Hematopoietic multipotent progenitor cell treated with erythropoietin and hydrocortisone succinate and interleukin-3 and kit ligand, for 17 days (in vitro differentiated cells): ENCODE data around the gene OR52D1.

ENCODE experiments used
- DNase-seq: peaks from one replicate; pipeline ENCODE4 v3.0.0-alpha.2; 2015; ENCODE audit warnings: low spot score

The OR52D1 gene

DNA sequence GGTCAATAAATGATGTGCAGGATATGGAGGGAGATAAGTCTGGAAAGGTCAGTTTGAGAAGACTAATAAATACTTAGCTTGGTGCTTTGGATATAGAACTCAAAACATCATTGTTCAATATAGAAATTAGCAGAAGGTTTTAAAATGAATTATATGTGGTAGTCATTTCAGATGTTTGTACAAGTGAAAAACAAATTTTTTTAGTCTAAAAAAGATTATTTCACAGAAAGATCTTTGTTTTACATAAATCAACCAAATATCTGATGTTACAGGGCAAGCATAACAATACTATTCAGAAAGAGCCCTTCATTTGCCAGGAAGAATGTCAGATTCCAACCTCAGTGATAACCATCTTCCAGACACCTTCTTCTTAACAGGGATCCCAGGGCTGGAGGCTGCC, at the start of gene OR52D1:
Gene OR52D1, plus strand, starts transcription at position 301 of the 400 bp plus-strand sequence. Its CDS starts 22 bp downstream, at position 323.
- DNase-seq, result no peak

DNA sequence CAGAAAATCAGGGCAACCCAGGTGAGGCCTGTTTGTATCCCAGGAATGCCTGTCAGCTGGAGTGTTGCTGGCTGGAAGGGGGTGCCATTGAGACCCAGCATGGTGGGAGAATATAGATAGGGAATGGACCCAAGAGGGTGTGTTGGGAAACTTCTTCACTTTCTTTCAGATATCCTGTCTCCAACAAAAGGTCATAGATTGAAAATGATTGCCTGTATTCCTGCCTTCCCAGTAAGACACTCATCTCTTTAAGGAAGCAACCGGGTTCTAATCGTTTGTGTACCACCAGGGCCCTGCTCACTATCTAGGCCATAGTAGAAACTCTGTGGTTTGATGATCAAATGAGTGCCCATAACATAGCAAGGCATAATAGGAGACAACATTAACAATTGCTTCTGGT, 47.1 kb upstream of the OR52D1 start, which contains the start of gene OR51I1:
Gene OR51I1, minus strand, starts transcription at position 101 of the 400 bp plus-strand sequence. Its CDS starts 0 bp downstream, at position 101.
- no peak for DNase-seq

DNA sequence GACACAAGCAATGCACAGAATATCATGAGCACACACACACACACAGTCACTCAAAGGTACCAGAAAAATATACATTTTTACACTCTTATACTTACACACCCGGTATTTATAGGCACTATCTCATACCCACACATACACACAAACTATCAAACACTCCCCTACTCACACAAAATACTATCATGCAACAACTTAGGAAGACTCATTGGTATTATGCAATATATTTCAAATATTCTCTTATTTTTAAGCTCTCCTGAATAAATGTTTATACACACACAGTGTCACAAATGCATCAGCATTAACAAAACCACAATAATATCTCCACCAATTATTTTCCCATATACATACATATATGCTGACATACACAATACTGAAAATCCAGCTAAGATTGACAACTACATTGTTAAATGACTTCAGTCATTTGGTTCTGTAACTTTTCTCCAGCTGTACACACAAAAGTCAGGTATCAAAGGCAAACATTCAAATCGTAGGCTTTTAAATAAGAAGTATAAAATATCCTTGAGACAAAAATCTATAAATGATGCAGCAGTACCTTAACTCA, 44.6 kb upstream of the OR52D1 start:
- DNase-seq, result no peak

DNA sequence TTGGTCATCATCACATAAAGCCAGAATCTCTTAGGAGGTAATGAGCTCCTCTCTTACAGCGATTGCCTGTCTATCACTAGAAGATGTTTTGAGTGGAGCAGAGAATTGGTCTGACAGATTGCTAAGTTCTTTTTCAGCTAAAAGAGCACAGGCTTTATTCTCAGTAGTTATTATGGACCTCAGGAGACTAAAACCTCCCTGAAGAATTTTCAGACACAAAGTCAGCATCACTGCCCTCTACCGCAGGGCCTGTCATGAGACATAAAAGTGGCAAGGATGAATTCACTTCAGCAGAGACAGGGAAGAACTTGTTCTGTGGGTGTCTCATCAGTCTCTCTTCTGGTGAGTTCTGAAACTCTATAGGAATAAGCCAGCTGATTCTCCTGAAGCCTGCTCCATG, 39.5 kb upstream of the OR52D1 start, which contains the start of gene OR51I2:
Gene OR51I2, plus strand, starts transcription at position 301 of the 400 bp plus-strand sequence. CDS start 4,166 bp downstream, outside the sequence.
- DNase-seq, result no peak

DNA sequence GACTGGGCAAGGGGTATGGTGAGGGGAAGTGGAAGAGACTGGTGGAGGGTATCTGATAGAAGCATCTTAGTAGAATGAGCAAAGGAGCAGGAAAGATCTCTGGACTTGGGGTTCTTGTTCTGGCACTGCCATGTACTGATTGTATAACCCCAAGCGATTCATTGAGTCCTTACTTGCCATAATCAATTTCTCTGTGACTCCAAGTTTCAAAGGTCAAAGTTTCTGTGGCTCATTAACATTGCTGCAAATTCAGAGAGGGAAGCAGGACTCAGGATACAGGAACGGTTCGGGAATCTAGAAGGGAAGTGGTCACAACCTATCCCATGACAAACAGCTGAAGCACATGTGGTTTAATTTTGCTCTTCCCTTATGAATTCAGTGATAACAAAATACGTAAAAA, 39.1 kb upstream of the OR52D1 start:
- DNase-seq, result no peak

DNA sequence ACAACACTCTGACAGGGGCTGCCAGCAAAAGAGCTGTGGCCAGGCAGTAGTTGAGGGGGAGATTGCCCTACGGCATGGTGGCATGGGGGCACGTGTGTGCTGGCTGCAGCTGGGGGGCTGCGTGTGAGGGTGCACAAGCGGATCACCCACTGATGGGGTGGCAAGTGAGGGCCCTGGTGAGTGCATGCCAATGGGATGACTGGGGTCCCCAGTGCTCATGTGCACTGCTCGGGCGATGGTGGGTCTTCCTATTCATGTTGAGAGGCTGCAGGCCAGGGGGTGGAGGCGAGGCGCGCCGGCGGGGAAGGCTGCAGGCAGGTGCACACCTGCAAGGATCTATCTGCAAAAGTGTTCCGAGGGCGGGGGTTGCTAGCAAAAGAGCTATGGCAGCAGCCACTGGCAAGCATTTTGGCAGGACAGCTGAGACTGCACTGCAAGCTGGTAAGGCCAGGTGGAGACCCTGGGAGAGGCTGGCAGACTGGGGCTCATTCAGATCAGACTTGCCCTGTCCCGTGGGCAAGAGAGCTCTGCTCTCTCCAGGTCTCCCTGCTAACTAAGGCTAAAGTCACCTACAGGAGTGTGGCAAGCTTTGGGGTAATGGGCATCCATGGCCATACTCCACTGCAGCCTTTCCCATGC, 27.4 kb upstream of the OR52D1 start:
- no peak for DNase-seq

DNA sequence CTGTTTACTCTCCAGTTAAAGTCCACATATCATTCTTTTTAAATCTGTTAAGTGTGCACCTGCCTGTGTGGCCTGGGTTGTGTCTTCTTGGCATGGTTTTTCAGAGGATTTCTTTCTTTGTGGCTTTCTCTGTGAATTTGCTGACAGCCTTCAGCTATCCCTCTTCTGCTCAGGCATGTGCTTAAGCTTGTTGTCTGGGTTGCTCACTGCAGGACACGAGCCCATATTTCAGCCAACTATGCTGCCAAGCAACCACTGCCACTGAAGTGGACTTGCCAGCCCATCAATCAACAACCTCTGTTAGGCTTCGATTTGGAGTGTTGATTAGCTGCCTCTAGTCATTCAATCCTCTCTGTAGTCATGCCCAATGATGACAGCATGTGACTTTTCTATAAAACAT, 21.0 kb upstream of the OR52D1 start:
- no peak for DNase-seq

DNA sequence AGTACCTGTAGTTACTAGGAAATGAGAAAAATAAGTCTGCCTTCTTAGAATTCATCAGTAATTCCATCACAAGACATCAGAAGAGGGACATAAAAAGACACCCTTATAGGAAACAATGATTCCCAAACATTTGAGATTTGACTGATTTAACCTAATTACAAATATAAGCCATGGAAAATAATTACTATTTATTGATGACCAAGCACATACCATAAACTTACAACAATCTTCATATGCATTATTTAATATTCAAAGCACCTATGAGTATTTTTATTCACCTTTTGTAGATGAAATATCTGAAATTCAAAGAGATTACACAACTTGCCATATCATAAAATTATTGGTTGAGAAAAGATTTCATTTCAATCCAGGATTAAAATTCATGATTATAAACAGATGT, 14.6 kb upstream of the OR52D1 start:
- no peak for DNase-seq

DNA sequence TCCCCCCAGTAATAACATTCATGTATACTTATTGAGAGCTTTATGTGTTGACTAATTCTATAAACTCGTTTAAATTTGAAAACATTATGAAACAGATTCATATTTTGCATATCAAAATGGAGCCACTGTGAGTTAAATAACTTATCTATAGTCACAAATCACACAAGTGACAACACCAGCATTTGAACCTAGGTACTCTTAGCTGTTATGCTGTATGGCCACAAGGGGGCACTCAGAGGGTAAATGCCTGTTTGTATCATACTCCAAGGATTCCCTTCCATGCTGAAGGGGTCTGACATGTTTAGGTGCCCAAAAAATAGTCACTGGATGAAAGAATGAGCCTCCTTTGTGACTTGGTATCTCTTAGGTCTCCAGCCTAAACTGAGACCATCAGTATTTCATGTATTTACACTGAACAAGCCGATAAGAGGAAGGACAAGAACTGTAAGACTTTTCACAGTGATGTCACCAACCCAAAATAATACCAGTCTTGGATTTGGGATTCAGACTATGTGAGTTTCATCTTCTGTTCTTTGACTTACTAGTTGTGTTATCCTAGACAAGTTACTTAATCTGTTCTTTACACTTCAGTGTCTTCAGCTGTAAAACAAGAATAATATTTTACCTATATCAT, 12.2 kb upstream of the OR52D1 start:
- DNase-seq, result peak; percentile 68

DNA sequence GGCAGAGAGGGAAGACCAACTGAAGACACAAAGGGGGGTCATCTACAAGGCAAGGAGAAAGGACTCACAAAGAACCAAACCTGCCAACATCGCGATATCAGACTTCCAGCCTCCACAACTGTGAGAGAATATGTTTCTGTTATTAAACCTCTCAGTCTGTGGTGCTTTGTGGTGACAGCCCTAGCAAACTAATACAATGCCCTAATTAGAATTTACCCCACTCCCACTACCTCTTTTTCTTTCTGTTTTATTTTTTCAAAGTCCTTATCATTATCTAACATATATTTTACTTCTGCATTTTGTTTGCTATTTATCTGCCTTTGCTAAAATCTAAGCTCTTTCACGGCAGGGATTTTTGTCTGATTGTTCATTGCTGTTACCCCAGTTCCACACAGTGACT, 2.5 kb upstream of the OR52D1 start:
- DNase-seq, result no peak

DNA sequence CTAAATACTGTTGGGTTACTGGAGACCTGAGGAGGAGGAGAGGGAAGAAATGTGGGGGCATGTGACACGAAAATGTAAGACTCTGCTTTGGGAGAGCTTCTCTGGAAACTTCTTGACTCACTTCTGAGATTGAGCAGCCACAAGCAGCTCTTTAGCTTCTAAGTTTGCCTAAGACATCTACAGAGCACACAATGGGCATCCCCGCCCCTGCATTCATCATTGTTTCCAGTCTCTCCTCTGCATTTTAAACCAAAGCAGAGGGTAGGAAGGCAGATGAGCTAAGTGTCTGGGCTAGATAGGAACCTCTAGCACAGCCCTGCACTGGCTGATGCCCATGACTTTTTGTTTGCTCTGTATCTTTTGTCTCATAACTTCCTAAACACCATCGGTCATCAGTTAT, 2.1 kb upstream of the OR52D1 start:
- DNase-seq, result no peak

DNA sequence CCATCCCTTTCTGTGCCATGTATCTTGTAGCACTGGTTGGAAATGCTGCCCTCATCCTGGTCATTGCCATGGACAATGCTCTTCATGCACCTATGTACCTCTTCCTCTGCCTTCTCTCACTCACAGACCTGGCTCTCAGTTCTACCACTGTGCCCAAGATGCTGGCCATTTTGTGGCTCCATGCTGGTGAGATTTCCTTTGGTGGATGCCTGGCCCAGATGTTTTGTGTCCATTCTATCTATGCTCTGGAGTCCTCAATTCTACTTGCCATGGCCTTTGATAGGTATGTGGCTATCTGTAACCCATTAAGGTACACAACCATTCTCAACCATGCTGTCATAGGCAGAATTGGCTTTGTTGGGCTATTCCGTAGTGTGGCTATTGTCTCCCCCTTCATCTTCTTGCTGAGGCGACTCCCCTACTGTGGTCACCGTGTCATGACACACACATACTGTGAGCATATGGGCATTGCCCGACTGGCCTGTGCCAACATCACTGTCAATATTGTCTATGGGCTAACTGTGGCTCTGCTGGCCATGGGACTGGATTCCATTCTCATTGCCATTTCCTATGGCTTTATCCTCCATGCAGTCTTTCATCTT, 414 bp downstream of the OR52D1 start:
- no peak for DNase-seq

DNA sequence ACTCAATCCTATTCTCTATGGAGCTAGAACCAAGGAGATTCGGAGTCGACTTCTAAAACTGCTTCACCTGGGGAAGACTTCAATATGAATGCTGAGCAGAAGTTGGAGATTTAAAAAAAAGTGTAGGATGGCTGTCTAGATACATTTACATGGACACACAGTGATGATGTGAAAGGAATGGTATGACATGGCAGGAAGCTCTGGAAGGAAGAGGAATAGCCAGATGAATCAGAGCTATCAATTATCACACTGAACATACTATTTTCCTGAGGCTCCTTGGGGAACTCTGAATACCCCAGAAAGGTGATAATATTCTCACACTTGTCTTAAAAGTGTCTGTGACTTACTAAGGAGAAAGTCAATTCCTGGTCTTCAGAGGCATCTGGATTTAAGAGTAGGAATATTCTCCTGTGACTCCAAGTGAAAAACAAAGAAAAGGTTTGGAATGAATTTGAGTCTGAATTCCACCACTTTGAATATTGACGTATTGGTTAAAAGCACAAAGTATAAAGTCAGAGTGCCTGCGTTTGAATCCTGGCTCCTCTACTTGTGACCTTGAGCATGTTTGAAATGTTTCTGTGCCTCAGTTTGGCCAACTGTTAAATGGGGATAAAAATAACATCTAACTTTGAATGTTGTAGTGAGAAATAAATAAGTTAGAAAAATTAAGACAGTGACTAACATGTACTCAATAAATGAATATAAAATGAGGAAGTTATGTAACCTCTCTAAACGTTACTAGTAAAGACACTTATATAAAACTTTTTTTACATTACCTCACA, 1.3 kb downstream of the OR52D1 start:
- DNase-seq, result no peak

DNA sequence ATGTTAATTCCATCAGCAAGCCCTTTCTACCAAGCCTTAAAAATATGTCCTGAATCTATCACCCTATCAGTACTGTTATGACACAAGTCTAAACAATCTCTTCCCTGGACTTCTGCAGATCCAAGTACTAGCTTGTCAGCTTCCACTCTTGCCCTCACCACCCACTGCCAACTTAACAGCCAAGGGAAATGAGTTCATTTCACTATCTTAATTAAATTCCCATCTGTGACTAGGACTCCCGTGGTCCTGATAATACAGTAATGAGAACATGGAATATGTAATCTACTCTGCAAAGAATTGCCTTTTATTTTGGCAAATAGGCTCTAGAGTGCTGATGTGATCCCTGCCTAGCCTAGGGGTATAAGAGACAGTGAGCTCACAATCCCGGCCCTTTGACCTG, 11.2 kb downstream of the OR52D1 start:
- no peak for DNase-seq

DNA sequence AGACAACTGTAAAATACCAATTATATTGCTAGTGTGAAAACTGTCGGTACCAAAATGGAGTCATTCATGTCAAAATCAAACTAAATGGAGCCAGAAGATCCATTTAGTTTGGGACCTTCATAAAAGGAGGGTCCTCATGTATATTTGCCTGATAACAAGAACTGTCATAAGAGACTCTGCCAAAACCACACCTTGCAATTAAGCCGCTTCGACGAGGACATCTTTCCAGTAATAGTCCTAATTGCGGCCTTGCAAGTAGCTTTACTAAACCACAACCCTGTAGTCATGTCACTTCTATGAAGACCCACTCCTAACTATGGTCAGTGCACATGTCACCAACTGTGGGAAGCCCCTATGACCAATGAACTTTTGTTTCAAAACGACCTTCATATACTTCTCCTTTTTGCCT, 11.9 kb downstream of the OR52D1 start:
- no peak for DNase-seq

DNA sequence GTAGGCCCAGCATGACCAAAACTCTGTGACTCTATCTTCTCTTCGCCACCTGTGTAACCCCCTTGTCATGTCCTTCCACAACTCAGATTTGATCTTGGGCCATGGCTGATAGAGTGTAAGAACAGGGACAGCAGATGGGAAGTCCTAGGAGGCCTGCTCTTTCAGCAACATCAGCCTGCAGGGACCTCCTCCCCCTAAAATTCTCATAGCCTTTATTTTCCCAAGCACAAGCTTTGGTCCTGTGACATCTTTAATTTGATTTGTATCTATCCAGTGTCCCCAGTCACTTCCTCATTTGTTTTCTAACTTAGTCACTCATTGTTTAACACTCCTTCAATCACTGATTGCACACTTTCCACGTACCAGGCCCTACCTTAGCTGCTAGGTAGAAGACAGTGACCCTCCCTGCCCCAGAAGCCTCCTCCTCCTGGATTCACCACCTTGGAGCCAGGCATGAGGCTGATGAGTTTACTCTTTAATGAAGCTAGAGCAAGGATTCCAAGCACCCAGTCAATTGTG, 16.0 kb downstream of the OR52D1 start:
- DNase-seq, result no peak

DNA sequence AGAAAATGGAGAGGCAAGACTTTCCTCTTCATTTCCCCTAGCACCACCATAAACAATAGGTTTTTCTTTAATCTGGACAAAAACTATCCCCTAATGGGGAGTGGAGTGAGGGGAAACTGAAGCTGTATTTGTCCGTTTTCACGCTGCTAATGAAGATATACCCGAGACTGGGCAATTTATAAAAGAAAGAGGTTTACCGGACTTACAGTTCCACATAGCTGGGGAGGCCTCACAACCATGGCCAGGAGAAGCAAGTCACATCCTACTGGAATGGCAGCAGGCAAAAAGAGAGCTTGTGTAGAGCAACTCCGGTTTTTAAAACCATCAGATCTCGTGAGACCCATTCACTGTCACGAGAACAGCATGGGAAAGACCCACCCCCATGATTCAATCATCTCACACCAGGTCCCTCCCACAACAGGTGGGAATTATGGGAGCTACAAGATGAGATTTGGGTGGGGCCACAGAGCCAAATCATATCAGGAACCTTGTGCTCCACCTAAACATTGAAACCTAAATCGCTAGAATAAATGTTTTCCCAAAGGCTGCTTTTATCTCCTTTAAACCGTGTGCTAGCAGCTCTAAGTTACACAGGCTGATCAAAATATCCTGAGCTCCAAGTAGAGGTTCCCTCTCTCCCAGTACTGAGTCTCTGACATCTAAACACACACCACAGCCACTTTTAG, 17.0 kb downstream of the OR52D1 start:
- DNase-seq, result no peak

DNA sequence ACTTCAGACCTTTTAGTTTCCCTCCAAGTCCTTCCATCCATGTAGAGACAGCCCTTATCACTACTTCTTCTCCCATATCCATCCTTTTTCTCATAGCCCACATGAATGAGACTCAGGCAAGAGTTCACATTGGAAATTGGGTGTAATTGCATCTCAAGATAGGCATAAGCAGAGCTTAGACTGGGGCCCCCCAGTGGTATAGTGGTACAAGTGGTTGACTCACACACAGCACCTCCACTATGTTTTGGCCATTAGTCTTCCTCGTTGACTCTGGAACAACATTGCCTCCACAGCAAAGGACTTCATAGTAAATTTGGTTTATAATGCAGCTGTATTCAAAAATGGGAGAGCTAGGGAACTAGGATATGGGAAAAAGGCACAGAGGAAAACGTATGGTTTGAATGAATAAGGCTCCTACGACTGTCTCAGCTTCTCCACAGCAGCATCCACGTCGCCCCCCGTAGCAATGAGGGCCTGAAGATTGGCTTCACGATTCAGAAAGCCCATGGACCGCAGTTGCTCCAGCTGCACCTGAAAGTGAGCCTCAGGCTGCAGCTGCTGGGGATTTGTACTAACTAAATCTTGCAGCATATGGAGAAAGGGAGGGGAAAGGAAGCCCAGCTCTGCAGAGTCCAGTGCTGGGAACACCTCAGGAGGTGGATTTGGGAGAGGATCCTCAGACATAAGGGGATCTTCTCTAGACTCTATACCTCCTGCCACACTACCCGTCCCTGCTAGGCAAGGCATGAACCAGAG, 18.9 kb downstream of the OR52D1 start:
- DNase-seq, result no peak

DNA sequence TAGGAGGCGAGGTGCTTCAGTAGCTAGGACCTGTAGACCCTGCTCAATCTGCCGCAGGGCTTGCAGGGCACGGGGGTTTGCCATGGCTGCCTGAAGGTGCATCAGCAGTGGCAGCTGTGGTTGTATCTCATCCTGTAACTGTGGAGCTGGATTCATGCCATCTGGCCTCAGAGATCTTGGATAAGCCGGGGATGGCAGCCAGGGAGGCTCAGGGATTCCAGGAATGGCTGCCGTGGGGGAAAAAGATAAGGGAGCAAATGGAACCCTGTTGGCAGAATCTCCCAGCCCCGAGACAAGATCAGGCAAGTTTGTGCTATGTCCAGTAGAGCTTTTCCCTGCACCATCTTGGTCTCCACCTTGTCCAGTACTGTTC, 19.4 kb downstream of the OR52D1 start:
- no peak for DNase-seq

DNA sequence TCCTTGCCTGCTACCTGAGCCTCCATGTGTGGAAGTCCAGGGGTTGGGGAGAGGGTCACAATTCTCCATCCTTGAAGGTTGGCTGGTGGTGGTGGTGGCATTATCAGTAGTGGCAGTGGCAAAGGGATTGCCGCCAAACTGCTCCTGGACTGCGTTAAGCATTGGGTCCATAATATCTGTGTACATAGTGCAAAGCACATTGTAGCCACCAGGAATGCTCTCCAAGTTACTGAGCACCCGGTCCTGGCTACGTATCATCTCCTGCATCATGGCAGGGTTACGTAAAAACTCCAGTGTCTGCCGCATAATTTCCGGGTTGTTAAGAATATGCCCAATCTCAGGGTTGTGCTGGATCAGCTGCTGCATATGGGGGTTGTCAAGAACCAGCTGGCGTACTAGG, 20.1 kb downstream of the OR52D1 start:
- DNase-seq, result no peak

DNA sequence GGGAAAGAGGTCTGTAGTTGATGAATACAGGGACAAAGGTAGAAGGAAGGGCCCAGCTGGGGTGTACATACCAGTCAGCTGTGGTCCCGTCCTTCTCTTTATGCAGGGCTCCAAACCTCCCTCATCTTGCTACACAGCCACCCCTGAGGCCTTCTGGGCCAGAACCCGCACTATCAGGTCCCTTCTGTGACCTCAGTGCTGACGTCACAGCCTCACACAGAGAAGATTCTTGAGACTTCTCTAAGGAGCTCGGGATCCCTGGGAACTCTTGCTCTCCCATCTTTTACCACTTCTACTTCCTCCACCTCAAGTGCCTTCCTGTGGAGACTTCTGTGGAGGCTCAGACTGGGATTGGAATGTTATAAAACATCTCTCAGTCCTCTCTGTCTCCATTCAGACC, 21.3 kb downstream of the OR52D1 start, which contains the start of gene UBQLN3:
Gene UBQLN3, minus strand, starts transcription at position 155 of the 400 bp plus-strand sequence. CDS start 399 bp downstream, outside the sequence.
- no peak for DNase-seq
